Osteoblast (primary cell): ENCODE data around the gene CGB8. TPM values are rescaled to one million over a fixed set of nuclear protein-coding genes. Genes with fewer than 3 reads are reported as not detected.
A peak's percentile ranks its signal among the peaks of the same experiment; 100 is the strongest.
"Not testable (repeated sequence)": the region's sequence is repeated elsewhere in the genome, so short reads cannot be mapped to it uniquely, and the experiment has no call there.

Experiments used
- DNase-seq: peaks from one replicate; pipeline ENCODE4 v3.0.0; 2011; ENCODE audit warnings: low spot score, mixed read lengths; ENCODE audit not compliant: insufficient read length; ENCODE audit errors: missing footprints
- H2AFZ ChIP-seq: 2 replicates; pipeline ENCODE4 v1.6.0; 2011; ENCODE audit warnings: mild to moderate bottlenecking, low read length
- H3K27ac ChIP-seq: 2 replicates; pipeline ENCODE4 v1.5.1; 2011; ENCODE audit warnings: mild to moderate bottlenecking, low read depth, low read length, moderate library complexity
- H3K27me3 ChIP-seq: 2 replicates; pipeline ENCODE4 v1.6.0; 2012; ENCODE audit warnings: mild to moderate bottlenecking, control low read depth, inconsistent platforms, low read length, moderate library complexity; ENCODE audit not compliant: insufficient read depth
- H3K36me3 ChIP-seq: 2 replicates; pipeline ENCODE4 v1.5.1; 2011; ENCODE audit warnings: mild to moderate bottlenecking, low read length, control low read depth, moderate library complexity; ENCODE audit not compliant: insufficient read depth
- H3K4me1 ChIP-seq: 2 replicates; pipeline ENCODE4 v1.5.1; 2011; ENCODE audit warnings: mild to moderate bottlenecking, low read length, control low read depth, moderate library complexity; ENCODE audit not compliant: insufficient read depth
- H3K4me2 ChIP-seq: 2 replicates; pipeline ENCODE4 v1.6.0; 2011; ENCODE audit warnings: mild to moderate bottlenecking, low read length; ENCODE audit not compliant: insufficient read depth
- H3K4me3 ChIP-seq: fragments of 200-600 bp; sonication (generic); 3 replicates; pipeline ENCODE4 v1.5.1; 2012; ENCODE audit warnings: mild to moderate bottlenecking, low read length, inconsistent platforms; ENCODE audit not compliant: insufficient read depth
- H3K79me2 ChIP-seq: 2 replicates; pipeline ENCODE4 v1.6.0; 2012; ENCODE audit warnings: mild to moderate bottlenecking, low read length, control low read depth, inconsistent platforms; ENCODE audit not compliant: insufficient read depth
- H3K9me3 ChIP-seq: 2 replicates; pipeline ENCODE4 v1.5.1; 2011; ENCODE audit warnings: low read depth, low read length, control low read depth
- H4K20me1 ChIP-seq: 2 replicates; pipeline ENCODE4 v1.6.0; 2012; ENCODE audit warnings: mild to moderate bottlenecking, low read length, control low read depth; ENCODE audit not compliant: insufficient read depth
- CTCF ChIP-seq: IDR thresholded peaks from 2 replicates; pipeline ENCODE4 v1.5.1; 2011; ENCODE audit warnings: mild to moderate bottlenecking, low read depth, low read length, moderate library complexity; ENCODE audit errors: extremely low read depth
- total RNA-seq: library from RNA; depleted of rRNA; stranded (reverse); fragments of >200 nt; gene quantifications from 2 replicates; pipeline ENCODE4 v1.2.3, GENCODE V29; 2012

The CGB8 gene
- total RNA-seq, 1 donor = not detected

- H3K36me3 ChIP-seq, H3K4me2 ChIP-seq, H4K20me1 ChIP-seq, H3K9me3 ChIP-seq, H3K79me2 ChIP-seq, H3K4me3 ChIP-seq, H2AFZ ChIP-seq, H3K4me1 ChIP-seq, H3K27ac ChIP-seq, H3K27me3 ChIP-seq: not testable (repeated sequence)
- DNase-seq = peak; percentile 61
- peak; percentile 37 for TF ChIP-seq CTCF
Observed at GRCh38 chr19:49031642-49032301, 17.1 kb downstream of the CGB8 start, which contains the start of gene CGB2. Gene CGB2, plus strand, starts transcription at chr19:49031890. Its CDS starts 206 bp downstream, at chr19:49032096.

GRCh38 chr19:49030323-49030722, 18.6 kb downstream of the CGB8 start:
- not testable (repeated sequence) for DNase-seq, H3K4me2 ChIP-seq, H3K36me3 ChIP-seq, H3K4me1 ChIP-seq, H3K79me2 ChIP-seq, H3K27ac ChIP-seq, H3K4me3 ChIP-seq, H4K20me1 ChIP-seq, H3K9me3 ChIP-seq, H2AFZ ChIP-seq, H3K27me3 ChIP-seq

GRCh38 chr19:49029749-49030148, 19.2 kb downstream of the CGB8 start:
- H3K4me2 ChIP-seq, H3K4me3 ChIP-seq, H3K79me2 ChIP-seq, H3K9me3 ChIP-seq, H3K27me3 ChIP-seq, H2AFZ ChIP-seq, H4K20me1 ChIP-seq, H3K27ac ChIP-seq, H3K4me1 ChIP-seq, H3K36me3 ChIP-seq: not testable (repeated sequence)
- peak; percentile 68 for DNase-seq

GRCh38 chr19:49028686-49029085, 20.2 kb downstream of the CGB8 start:
- H3K79me2 ChIP-seq, H3K27me3 ChIP-seq, H3K27ac ChIP-seq, H4K20me1 ChIP-seq, H3K9me3 ChIP-seq, H3K4me3 ChIP-seq, H3K36me3 ChIP-seq, H3K4me2 ChIP-seq, DNase-seq, H3K4me1 ChIP-seq, H2AFZ ChIP-seq: not testable (repeated sequence)

GRCh38 chr19:49025599-49025998, 23.3 kb downstream of the CGB8 start:
- H4K20me1 ChIP-seq, H3K4me2 ChIP-seq, H3K4me3 ChIP-seq, DNase-seq, H3K4me1 ChIP-seq, H3K27ac ChIP-seq, H3K27me3 ChIP-seq, H3K79me2 ChIP-seq, H2AFZ ChIP-seq, H3K36me3 ChIP-seq, H3K9me3 ChIP-seq: not testable (repeated sequence)

- not testable (repeated sequence) for H3K4me3 ChIP-seq, H4K20me1 ChIP-seq, H3K4me2 ChIP-seq, H3K36me3 ChIP-seq, H2AFZ ChIP-seq, H3K4me1 ChIP-seq, H3K9me3 ChIP-seq, H3K79me2 ChIP-seq, DNase-seq, H3K27me3 ChIP-seq, H3K27ac ChIP-seq
Observed at GRCh38 chr19:49025088-49025487, 23.8 kb downstream of the CGB8 start.

GRCh38 chr19:49024233-49024632, 24.7 kb downstream of the CGB8 start, which contains the start of gene CGB3:
Gene CGB3, minus strand, starts transcription at chr19:49024333. Its CDS starts 362 bp downstream, at chr19:49023971.
- H3K4me3 ChIP-seq, H3K36me3 ChIP-seq, H3K79me2 ChIP-seq, DNase-seq, H3K27ac ChIP-seq, H3K4me2 ChIP-seq, H4K20me1 ChIP-seq, H3K9me3 ChIP-seq, H3K4me1 ChIP-seq, H2AFZ ChIP-seq, H3K27me3 ChIP-seq: not testable (repeated sequence)
